ENCODE results near the gene U2SURP. TPM values are rescaled to one million over a fixed set of nuclear protein-coding genes. Genes with fewer than 3 reads are reported as not detected.
"Not testable (repeated sequence)": the region's sequence is repeated elsewhere in the genome, so short reads cannot be mapped to it uniquely, and the experiment has no call there.

Gene U2SURP
- total RNA-seq, 1 donor from 2014 or later = 176 TPM

GRCh38 chr3:143002083-143002712 lies 828 bp downstream of the U2SURP start:
- H3K36me3 Mint-ChIP-seq (ENCODE audit: low read depth) = peaks cover 11% of the 10 kb centered on the region
- H3K27me3 Mint-ChIP-seq (ENCODE audit: low read depth) = peaks cover 2% of the 10 kb centered on the region
- peak overlapping the region; percentile 94 for H3K4me3 Mint-ChIP-seq (ENCODE audit: low read depth)
- no peaks in the 10 kb centered on the region for H3K9me3 Mint-ChIP-seq
- H3K27ac Mint-ChIP-seq = peak overlapping the region; percentile 96
- H3K4me1 Mint-ChIP-seq (ENCODE audit: low read depth) = peaks cover 28% of the 10 kb centered on the region
- no peak for DNase-seq (ENCODE audit: low spot score)
- intact Hi-C loops (cut with micrococcal nuclease) = loop anchor here (2.0 to 5.0 kb wide), 4 partner anchors 17 to 405 kb away; partner anchors contain the start of gene PLS1

- H3K36me3 Mint-ChIP-seq (ENCODE audit: low read depth) = peaks cover 11% of the 10 kb centered on the region
- H3K27ac Mint-ChIP-seq = peak overlapping the region; percentile 96
- H3K4me3 Mint-ChIP-seq (ENCODE audit: low read depth) = peak overlapping the region; percentile 94
- peaks cover 30% of the 10 kb centered on the region for H3K4me1 Mint-ChIP-seq (ENCODE audit: low read depth)
- DNase-seq (ENCODE audit: low spot score) = no peak
- H3K27me3 Mint-ChIP-seq (ENCODE audit: low read depth) = peaks cover 2% of the 10 kb centered on the region
- no peaks in the 10 kb centered on the region for H3K9me3 Mint-ChIP-seq
- intact Hi-C loops (cut with micrococcal nuclease) = loop anchor here (2.0 to 5.0 kb wide), 4 partner anchors 16 to 405 kb away; partner anchors contain the start of gene PLS1
These were observed 1.4 kb downstream of the U2SURP start for GRCh38 chr3:143002727-143003126.

GRCh38 chr3:143004823-143005222 lies 3.5 kb downstream of the U2SURP start:
- intact Hi-C loops (cut with micrococcal nuclease) = loop anchor here (5.0 kb wide), 3 partner anchors 117 to 408 kb away; partner anchors contain the start of gene PLS1
- Mint-ChIP-seq H3K4me1 (ENCODE audit: low read depth) (peaks cover 39% of the 10 kb centered on the region), H3K36me3 (ENCODE audit: low read depth) (peaks cover 15% of the 10 kb centered on the region), H3K27ac (no peak overlapping the region), H3K27me3 (ENCODE audit: low read depth) (no peaks in the 10 kb centered on the region), H3K4me3 (ENCODE audit: low read depth) (peak overlapping the region; percentile 22), H3K9me3 (no peaks in the 10 kb centered on the region)
- no peak for DNase-seq (ENCODE audit: low spot score)

GRCh38 chr3:143010024-143010423 lies 8.7 kb downstream of the U2SURP start:
- no peak overlapping the region for H3K4me3 Mint-ChIP-seq (ENCODE audit: low read depth)
- no peak for DNase-seq (ENCODE audit: low spot score)
- H3K9me3 Mint-ChIP-seq = no peaks in the 10 kb centered on the region
- peaks cover 26% of the 10 kb centered on the region for H3K36me3 Mint-ChIP-seq (ENCODE audit: low read depth)
- H3K4me1 Mint-ChIP-seq (ENCODE audit: low read depth) = peaks cover 51% of the 10 kb centered on the region
- intact Hi-C loops (cut with micrococcal nuclease) = no loop called here
- H3K27me3 Mint-ChIP-seq (ENCODE audit: low read depth) = no peaks in the 10 kb centered on the region
- H3K27ac Mint-ChIP-seq = no peak overlapping the region

GRCh38 chr3:143011705-143012104 lies 10.3 kb downstream of the U2SURP start:
- H3K36me3 Mint-ChIP-seq (ENCODE audit: low read depth) = peaks cover 35% of the 10 kb centered on the region
- peak overlapping the region; percentile 54 for H3K27ac Mint-ChIP-seq
- peak overlapping the region; percentile 18 for H3K4me3 Mint-ChIP-seq (ENCODE audit: low read depth)
- H3K27me3 Mint-ChIP-seq (ENCODE audit: low read depth) = no peaks in the 10 kb centered on the region
- peaks cover 48% of the 10 kb centered on the region for H3K4me1 Mint-ChIP-seq (ENCODE audit: low read depth)
- intact Hi-C loops (cut with micrococcal nuclease) = loop anchor here (1.0 kb wide), 1 partner anchor 10 kb away; the partner anchor contains the start of gene U2SURP
- no peaks in the 10 kb centered on the region for H3K9me3 Mint-ChIP-seq
- no peak for DNase-seq (ENCODE audit: low spot score)

GRCh38 chr3:143014921-143015320 lies 13.6 kb downstream of the U2SURP start:
- Mint-ChIP-seq H3K4me1 (ENCODE audit: low read depth) (peaks cover 32% of the 10 kb centered on the region), H3K4me3 (ENCODE audit: low read depth) (no peak overlapping the region), H3K27ac (peak overlapping the region; percentile 21), H3K36me3 (ENCODE audit: low read depth) (peaks cover 54% of the 10 kb centered on the region), H3K27me3 (ENCODE audit: low read depth) (no peaks in the 10 kb centered on the region), H3K9me3 (no peaks in the 10 kb centered on the region)
- intact Hi-C loops (cut with micrococcal nuclease) = no loop called here
- DNase-seq (ENCODE audit: low spot score) = no peak

- Mint-ChIP-seq H3K9me3 (no peaks in the 10 kb centered on the region), H3K4me3 (ENCODE audit: low read depth) (no peak overlapping the region), H3K27ac (no peak overlapping the region), H3K4me1 (ENCODE audit: low read depth) (peaks cover 22% of the 10 kb centered on the region), H3K36me3 (ENCODE audit: low read depth) (peaks cover 64% of the 10 kb centered on the region), H3K27me3 (ENCODE audit: low read depth) (no peaks in the 10 kb centered on the region)
- intact Hi-C loops (cut with micrococcal nuclease) = no loop called here
- DNase-seq (ENCODE audit: low spot score) = no peak
These were observed 15.1 kb downstream of the U2SURP start for GRCh38 chr3:143016321-143016972.

- H3K4me1 Mint-ChIP-seq (ENCODE audit: low read depth) = no peaks in the 10 kb centered on the region
- H3K36me3 Mint-ChIP-seq (ENCODE audit: low read depth) = peaks cover 78% of the 10 kb centered on the region
- H3K27me3 Mint-ChIP-seq (ENCODE audit: low read depth) = no peaks in the 10 kb centered on the region
- no peak overlapping the region for H3K27ac Mint-ChIP-seq
- no peaks in the 10 kb centered on the region for H3K9me3 Mint-ChIP-seq
- intact Hi-C loops (cut with micrococcal nuclease) = no loop called here
- no peak overlapping the region for H3K4me3 Mint-ChIP-seq (ENCODE audit: low read depth)
- DNase-seq (ENCODE audit: low spot score) = no peak
These were observed 23.1 kb downstream of the U2SURP start for GRCh38 chr3:143024351-143024960.

GRCh38 chr3:143031327-143031726 lies 30.0 kb downstream of the U2SURP start:
- H3K27ac Mint-ChIP-seq = no peak overlapping the region
- intact Hi-C loops (cut with micrococcal nuclease) = no loop called here
- peaks cover 8% of the 10 kb centered on the region for H3K4me1 Mint-ChIP-seq (ENCODE audit: low read depth)
- H3K4me3 Mint-ChIP-seq (ENCODE audit: low read depth) = no peak overlapping the region
- H3K9me3 Mint-ChIP-seq = no peaks in the 10 kb centered on the region
- H3K27me3 Mint-ChIP-seq (ENCODE audit: low read depth) = no peaks in the 10 kb centered on the region
- DNase-seq (ENCODE audit: low spot score) = no peak
- peaks cover 72% of the 10 kb centered on the region for H3K36me3 Mint-ChIP-seq (ENCODE audit: low read depth)

- H3K27ac Mint-ChIP-seq; H3K9me3 Mint-ChIP-seq; H3K27me3 Mint-ChIP-seq (ENCODE audit: low read depth); DNase-seq (ENCODE audit: low spot score); intact Hi-C loops (cut with micrococcal nuclease); H3K4me3 Mint-ChIP-seq (ENCODE audit: low read depth): not testable (repeated sequence)
- peaks cover 11% of the 10 kb centered on the region for H3K4me1 Mint-ChIP-seq (ENCODE audit: low read depth)
- peaks cover 75% of the 10 kb centered on the region for H3K36me3 Mint-ChIP-seq (ENCODE audit: low read depth)
These were observed 30.5 kb downstream of the U2SURP start for GRCh38 chr3:143031796-143032387.

- no peak for DNase-seq (ENCODE audit: low spot score)
- Mint-ChIP-seq H3K27ac (peak overlapping the region; percentile 14), H3K36me3 (ENCODE audit: low read depth) (peaks cover 68% of the 10 kb centered on the region), H3K4me1 (ENCODE audit: low read depth) (peaks cover 11% of the 10 kb centered on the region), H3K4me3 (ENCODE audit: low read depth) (no peak overlapping the region), H3K27me3 (ENCODE audit: low read depth) (no peaks in the 10 kb centered on the region), H3K9me3 (no peaks in the 10 kb centered on the region)
- intact Hi-C loops (cut with micrococcal nuclease) = no loop called here
These were observed 34.3 kb downstream of the U2SURP start for GRCh38 chr3:143035466-143036211.

- Mint-ChIP-seq H3K9me3 (no peaks in the 10 kb centered on the region), H3K27ac (peak overlapping the region; percentile 56), H3K36me3 (ENCODE audit: low read depth) (peaks cover 60% of the 10 kb centered on the region), H3K27me3 (ENCODE audit: low read depth) (no peaks in the 10 kb centered on the region), H3K4me3 (ENCODE audit: low read depth) (no peak overlapping the region), H3K4me1 (ENCODE audit: low read depth) (peaks cover 9% of the 10 kb centered on the region)
- intact Hi-C loops (cut with micrococcal nuclease) = no loop called here
- DNase-seq (ENCODE audit: low spot score) = no peak
These were observed 35.2 kb downstream of the U2SURP start for GRCh38 chr3:143036557-143036956.
